ENCODE data around the gene PHOSPHO2.

GRCh38 chr2:169673921-169674320 lies 20.3 kb upstream of the PHOSPHO2 start:
- TF ChIP-seq U2AF1 (optimal IDR thresholded peaks at IDR 0.05; ENCODE audit: low read depth, low read length), result no peak
- no peak for TF ChIP-seq BCL6 (CRISPR knock-in tag; IDR thresholded peaks at IDR 0.05)
- TF ChIP-seq ZNF212 (CRISPR knock-in tag; IDR thresholded peaks at IDR 0.05), result no peak
